ENCODE measurements around the gene PHOSPHO2. TPM values are rescaled to one million over a fixed set of nuclear protein-coding genes. Genes with fewer than 3 reads are reported as not detected.

PHOSPHO2 gene
- total RNA-seq, 6 experiments from 2014 or later, result 1.8 to 5.6 (median 2.8) TPM

DNA sequence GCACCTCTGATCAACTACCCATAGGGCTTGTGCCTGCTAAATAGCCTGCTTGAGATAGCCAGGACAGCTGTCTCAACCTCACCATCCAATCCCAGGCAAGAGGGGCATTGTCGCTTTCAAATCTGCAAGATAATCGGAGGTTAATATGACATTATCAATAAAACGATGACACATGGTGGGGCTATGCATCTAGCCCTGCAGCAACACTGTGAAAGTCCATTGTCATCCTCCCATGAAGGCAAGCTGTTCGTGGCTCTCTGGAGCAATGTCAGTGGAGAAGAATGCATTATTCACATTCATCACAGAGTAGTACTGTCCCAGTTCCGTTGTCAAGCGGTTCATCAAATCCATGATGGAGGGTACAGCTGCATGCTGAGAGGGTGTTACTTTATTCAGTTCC lies 20.4 kb downstream of the PHOSPHO2 start:
- TF ChIP-seq, protein P1, sequence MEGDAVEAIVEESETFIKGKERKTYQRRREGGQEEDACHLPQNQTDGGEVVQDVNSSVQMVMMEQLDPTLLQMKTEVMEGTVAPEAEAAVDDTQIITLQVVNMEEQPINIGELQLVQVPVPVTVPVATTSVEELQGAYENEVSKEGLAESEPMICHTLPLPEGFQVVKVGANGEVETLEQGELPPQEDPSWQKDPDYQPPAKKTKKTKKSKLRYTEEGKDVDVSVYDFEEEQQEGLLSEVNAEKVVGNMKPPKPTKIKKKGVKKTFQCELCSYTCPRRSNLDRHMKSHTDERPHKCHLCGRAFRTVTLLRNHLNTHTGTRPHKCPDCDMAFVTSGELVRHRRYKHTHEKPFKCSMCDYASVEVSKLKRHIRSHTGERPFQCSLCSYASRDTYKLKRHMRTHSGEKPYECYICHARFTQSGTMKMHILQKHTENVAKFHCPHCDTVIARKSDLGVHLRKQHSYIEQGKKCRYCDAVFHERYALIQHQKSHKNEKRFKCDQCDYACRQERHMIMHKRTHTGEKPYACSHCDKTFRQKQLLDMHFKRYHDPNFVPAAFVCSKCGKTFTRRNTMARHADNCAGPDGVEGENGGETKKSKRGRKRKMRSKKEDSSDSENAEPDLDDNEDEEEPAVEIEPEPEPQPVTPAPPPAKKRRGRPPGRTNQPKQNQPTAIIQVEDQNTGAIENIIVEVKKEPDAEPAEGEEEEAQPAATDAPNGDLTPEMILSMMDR (IDR thresholded peaks at IDR 0.05), result no peak
- TF ChIP-seq POLR2A (IDR thresholded peaks at IDR 0.05), result no peak
- DNase-seq (no peak), ATAC-seq (no peak)
- no peaks in the 10 kb centered on the region for H3K36me3 ChIP-seq
- H3K4me1 ChIP-seq, result peaks cover 0 to 9% (median 4%) of the 10 kb centered on the region in 4 donors
- no peaks in the 10 kb centered on the region for H3K9me3 ChIP-seq
- H3K27ac ChIP-seq, result peak overlapping the region in 1 of 3 donors; percentile 81
- no peaks in the 10 kb centered on the region for H3K27me3 ChIP-seq
- WGBS (ENCODE audit: insufficient coverage, low coverage, low lambda C conversion rate, missing lambda C conversion rate), result 88% methylated on average over 5 of the region's 6 CpGs
- H3K4me3 ChIP-seq, result no peak overlapping the region
- intact Hi-C loops (cut with DNase I), result no loop called here

DNA sequence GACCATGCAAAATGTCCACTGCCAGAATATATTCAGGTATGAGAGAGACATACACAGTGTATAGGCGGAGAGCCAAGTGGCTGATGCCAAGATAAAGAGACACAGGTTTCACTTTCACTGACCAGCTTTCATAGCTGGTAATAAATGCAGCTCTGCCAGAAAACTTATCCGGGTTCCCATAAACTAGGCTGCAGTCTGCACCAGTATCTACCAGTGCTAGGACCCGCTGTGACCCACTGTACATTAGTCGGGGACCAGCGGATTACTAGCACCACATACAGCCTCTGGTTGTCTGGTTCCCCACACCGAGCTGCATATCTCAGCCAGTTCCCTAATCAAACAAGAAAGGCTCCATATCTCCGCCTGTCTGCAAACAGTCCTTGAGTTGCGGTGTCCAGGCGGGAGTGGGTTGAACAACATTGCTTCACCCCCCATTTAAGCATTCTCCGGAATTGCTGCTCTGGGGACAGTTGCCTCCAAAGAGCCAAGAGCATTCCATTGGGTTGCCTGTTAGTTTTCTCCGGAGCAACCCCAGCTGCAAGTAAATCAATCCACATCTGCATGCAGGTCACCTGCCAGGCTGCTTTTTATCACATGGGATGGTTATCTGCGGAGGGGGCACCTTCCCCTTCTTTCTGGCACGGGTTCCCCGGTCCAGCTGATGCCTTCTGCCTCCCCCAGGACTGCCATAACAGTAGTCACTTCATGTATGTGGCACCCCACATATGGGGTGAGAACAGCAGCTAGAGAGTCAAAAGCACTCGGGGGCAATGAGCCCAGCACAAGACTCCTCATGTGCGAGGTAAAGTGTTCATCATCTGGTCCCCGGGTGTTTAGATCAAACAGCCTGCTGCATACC lies 21.3 kb downstream of the PHOSPHO2 start:
- DNase-seq, result peak in 2 of 3 donors; percentile 53 to 79
- H3K4me3 ChIP-seq, result peak overlapping the region; percentile 43 to 61 (median 45)
- H3K4me1 ChIP-seq, result peaks cover 0 to 9% (median 4%) of the 10 kb centered on the region in 4 donors
- peak; percentile 83 to 85 (median 83) for ATAC-seq
- no peaks in the 10 kb centered on the region for H3K9me3 ChIP-seq
- intact Hi-C loops (cut with DNase I), result no loop called here
- H3K27me3 ChIP-seq, result no peaks in the 10 kb centered on the region
- no peak for TF ChIP-seq POLR2A (IDR thresholded peaks at IDR 0.05)
- TF ChIP-seq, protein P1 (IDR thresholded peaks at IDR 0.05), result no peak
- H3K36me3 ChIP-seq, result no peaks in the 10 kb centered on the region
- 18% methylated on average over 11 of the region's 17 CpGs for WGBS (ENCODE audit: insufficient coverage, low coverage, low lambda C conversion rate, missing lambda C conversion rate)
- H3K27ac ChIP-seq, result peak overlapping the region; percentile 57 to 81 (median 58)

DNA sequence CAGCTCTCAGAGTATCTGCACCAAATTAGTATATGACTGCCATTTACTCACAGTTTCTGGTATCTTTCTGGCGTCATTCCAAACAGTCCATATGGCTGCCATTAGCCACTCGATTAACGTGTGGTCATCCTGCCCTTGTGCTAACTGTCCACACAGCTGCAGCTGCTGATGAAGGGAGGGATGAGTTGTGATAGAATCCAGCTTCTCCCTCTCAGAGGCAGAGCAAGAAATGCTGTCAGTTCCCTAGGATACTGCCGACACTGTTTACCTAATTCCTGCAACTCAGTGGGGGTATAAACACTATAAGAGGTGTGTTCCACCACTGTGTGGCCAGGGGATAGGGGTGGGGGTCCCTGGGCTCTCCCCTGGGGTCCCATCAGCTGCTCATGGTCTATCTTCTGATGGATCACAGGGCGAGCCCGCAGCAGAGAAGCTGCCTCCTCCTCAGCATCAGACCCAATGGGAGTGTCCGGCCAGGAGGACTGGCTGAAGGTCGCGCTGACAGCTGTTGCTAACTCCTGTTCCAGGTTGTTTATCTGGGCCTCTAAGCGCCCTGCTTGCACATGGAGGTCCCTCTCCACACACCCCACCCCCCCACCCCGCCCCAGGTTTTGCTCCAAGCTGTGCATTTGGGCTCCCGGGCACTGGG lies 22.1 kb downstream of the PHOSPHO2 start:
- Histone ChIP-seq H3K9me3 (no peaks in the 10 kb centered on the region), H3K4me1 (peaks cover 0 to 9% (median 4%) of the 10 kb centered on the region in 4 donors), H3K36me3 (no peaks in the 10 kb centered on the region), H3K4me3 (peak overlapping the region; percentile 43 to 61 (median 45)), H3K27me3 (no peaks in the 10 kb centered on the region), H3K27ac (peak overlapping the region in 1 of 3 donors; percentile 29)
- intact Hi-C loops (cut with DNase I), result no loop called here
- WGBS (ENCODE audit: insufficient coverage, low coverage, low lambda C conversion rate, missing lambda C conversion rate), result 37% methylated on average over 4 of the region's 12 CpGs
- peak in 1 of 3 donors; percentile 38 for DNase-seq
- ATAC-seq, result peak; percentile 38 to 66 (median 43)
- TF ChIP-seq, protein P1 (IDR thresholded peaks at IDR 0.05), result no peak
- no peak for TF ChIP-seq POLR2A (IDR thresholded peaks at IDR 0.05)

DNA sequence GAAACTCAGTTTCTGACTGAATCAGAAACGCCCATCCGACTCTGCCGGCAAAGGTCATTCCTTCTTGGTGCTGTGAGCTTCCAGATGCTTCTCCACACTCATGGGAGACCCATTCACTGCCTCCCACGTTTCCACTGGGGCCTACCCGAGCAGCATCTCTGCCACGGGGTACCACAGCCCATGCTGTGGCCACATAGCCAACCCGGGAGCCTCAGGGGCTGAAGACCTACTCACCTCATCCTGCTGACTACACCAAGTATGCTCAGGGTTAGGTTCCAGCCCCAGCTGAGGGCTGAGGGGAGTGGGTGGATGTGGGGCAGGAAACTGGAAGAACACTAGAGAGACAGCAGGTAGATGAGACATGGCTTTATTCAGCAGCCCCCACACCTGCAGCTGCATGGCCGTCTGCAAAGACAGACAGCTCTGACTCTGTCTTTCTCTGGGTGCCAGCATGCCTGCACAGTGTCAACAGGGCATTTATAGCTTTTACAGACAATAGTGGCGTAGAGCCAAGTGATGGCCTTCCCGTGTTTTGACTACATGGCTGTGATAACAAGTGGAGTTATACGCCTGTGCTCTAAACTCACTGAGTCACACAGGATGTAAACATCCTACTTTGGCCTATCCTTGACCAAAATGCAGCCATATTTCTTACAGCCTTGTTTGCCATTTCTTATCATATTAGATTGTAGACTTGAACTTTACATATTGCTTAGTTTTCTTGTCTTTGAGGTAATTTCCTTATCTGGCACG lies 22.8 kb downstream of the PHOSPHO2 start:
- H3K4me3 ChIP-seq, result peak overlapping the region in 2 of 3 donors; percentile 11 to 61
- intact Hi-C loops (cut with DNase I), result no loop called here
- H3K9me3 ChIP-seq, result no peaks in the 10 kb centered on the region
- ATAC-seq (peak; percentile 2 to 45 (median 18)), DNase-seq (no peak)
- no peak for TF ChIP-seq POLR2A (IDR thresholded peaks at IDR 0.05)
- TF ChIP-seq, protein P1 (IDR thresholded peaks at IDR 0.05), result no peak
- no peaks in the 10 kb centered on the region for H3K36me3 ChIP-seq
- H3K27me3 ChIP-seq, result no peaks in the 10 kb centered on the region
- peaks cover 0 to 9% (median 4%) of the 10 kb centered on the region in 4 donors for H3K4me1 ChIP-seq
- 49% methylated on average over 2 of the region's 12 CpGs for WGBS (ENCODE audit: insufficient coverage, low coverage, low lambda C conversion rate, missing lambda C conversion rate)
- H3K27ac ChIP-seq, result no peak overlapping the region

Data from right lobe of liver (tissue), 6 donors.